ENCODE measurements around the gene TIMM23. TPM values are rescaled to one million over a fixed set of nuclear protein-coding genes. Genes with fewer than 3 reads are reported as not detected.

The TIMM23 gene
- total RNA-seq, 1 donor from 2014 or later, result 47.6 TPM

DNA sequence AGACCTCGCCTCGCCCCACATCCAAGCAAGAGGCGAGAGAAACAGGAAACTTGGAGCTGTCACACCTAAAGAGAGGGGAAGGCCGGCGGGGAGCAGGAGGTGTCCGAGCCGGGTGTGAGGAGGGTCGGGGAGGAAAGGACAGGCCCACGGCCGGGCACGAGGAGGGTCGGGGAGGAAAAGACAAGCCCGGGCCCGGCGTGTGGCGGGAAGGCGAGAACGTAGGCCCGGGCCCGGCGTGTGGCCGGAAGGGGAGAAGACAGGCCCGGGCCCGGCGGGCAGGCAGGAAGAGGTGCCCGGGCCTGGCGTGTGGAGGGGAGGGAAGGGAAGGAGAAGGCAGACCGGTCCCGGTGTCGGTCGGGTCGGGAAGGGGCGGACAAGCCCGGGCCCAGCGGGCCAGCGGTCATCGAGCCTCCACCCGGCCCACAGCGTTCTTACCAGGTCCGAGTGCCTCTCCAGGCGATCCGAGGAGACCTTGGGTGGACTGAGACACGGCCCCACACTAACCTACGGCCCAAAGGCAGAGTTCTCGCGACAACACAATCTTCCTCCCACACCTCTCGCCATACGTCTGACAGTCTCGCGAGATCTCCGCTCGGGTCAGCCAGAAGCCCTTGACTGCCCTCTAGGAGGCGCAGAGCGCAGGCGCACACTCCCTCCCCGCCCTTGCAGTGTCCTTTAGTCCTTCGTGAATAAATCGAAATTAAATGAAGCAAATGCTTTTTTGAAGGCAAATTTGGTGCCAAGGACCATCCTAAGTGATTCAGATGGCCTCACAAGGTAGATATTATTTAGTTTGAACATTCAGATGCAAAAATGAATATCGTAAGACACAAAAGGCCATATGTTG is 58.0 kb downstream of the TIMM23 start, which contains the start of gene NCOA4:
Gene NCOA4, minus strand, starts transcription at position 533 of the 847 bp plus-strand sequence. CDS start 13,943 bp downstream, outside the sequence.
- H3K36me3 ChIP-seq, result no peaks in the 10 kb centered on the region
- intact Hi-C loops (cut with DNase I), result no loop called here
- peak within 1 kb of the TSS; percentile 75 to 83 for H3K4me3 ChIP-seq
- DNase-seq (ENCODE audit: extremely low spot score in 2 of 2), result peak in 1 of 2 donors; percentile 96
- no peaks in the 10 kb centered on the region for H3K27me3 ChIP-seq
- H3K9me3 ChIP-seq, result no peaks in the 10 kb centered on the region
- peak within 1 kb of the TSS; percentile 94 for H3K27ac ChIP-seq
- TF ChIP-seq, protein P1, sequence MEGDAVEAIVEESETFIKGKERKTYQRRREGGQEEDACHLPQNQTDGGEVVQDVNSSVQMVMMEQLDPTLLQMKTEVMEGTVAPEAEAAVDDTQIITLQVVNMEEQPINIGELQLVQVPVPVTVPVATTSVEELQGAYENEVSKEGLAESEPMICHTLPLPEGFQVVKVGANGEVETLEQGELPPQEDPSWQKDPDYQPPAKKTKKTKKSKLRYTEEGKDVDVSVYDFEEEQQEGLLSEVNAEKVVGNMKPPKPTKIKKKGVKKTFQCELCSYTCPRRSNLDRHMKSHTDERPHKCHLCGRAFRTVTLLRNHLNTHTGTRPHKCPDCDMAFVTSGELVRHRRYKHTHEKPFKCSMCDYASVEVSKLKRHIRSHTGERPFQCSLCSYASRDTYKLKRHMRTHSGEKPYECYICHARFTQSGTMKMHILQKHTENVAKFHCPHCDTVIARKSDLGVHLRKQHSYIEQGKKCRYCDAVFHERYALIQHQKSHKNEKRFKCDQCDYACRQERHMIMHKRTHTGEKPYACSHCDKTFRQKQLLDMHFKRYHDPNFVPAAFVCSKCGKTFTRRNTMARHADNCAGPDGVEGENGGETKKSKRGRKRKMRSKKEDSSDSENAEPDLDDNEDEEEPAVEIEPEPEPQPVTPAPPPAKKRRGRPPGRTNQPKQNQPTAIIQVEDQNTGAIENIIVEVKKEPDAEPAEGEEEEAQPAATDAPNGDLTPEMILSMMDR (IDR thresholded peaks at IDR 0.05), result peak; percentile 47 to 76 (median 65)
- TF ChIP-seq POLR2AphosphoS5 (IDR thresholded peaks at IDR 0.05; ENCODE audit: insufficient read depth in 1 of 2, low read depth in 1 of 2), result peak; percentile 77 to 89
- peak in 1 of 2 donors; percentile 54 for TF ChIP-seq POLR2A (IDR thresholded peaks at IDR 0.05)
- peaks cover 52% of the 10 kb centered on the region for H3K4me1 ChIP-seq

DNA sequence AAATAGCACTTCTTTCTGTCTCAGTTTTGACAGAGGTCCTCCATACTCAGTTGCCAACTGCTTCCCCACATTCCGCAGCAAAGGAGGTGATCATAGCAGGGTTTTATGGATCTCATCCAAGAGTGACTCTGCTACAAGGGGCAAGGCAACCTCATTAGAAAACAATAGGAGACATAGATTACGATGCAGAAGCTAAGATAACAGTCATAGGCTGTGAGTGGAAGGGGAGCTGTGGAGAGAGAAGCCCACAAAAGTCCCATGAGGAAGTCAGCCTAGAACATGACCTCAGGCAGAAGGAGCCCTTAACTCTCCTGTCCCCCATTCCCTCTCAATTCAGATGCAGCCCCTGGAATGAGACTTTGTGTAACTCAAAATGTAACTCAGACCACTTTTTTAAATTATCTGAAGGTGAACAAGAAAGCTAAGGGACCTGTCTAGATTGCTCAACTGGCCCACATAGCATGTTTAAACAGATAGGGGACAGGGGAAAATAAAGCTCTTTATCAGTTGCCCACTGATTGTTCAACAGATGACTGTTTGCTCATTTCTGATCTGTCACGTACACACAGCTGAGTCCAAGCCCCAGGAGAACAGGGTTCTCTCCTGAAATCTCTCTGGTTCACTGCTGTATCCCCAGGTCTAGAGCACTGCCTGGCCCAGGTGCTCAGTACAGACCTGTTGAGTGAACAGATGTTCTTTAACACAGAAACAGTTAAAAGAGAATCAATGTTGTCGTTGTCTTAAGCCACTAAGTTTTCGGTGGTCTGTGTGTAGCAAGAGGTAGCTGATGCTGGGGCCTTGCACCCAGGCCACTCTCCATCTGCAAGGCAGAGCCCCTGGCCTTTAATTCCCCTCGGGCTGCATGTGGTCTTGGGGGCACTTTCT is 59.6 kb downstream of the TIMM23 start:
- H3K9me3 ChIP-seq, result no peaks in the 10 kb centered on the region
- no peak for DNase-seq (ENCODE audit: extremely low spot score in 2 of 2)
- TF ChIP-seq POLR2AphosphoS5 (IDR thresholded peaks at IDR 0.05; ENCODE audit: insufficient read depth in 1 of 2, low read depth in 1 of 2) (no peak), POLR2A (IDR thresholded peaks at IDR 0.05) (no peak)
- TF ChIP-seq, protein P1 (IDR thresholded peaks at IDR 0.05), result no peak
- H3K27me3 ChIP-seq, result no peaks in the 10 kb centered on the region
- H3K4me3 ChIP-seq, result no peak overlapping the region
- H3K27ac ChIP-seq, result no peak overlapping the region
- H3K36me3 ChIP-seq, result no peaks in the 10 kb centered on the region
- intact Hi-C loops (cut with DNase I), result no loop called here
- peaks cover 36% of the 10 kb centered on the region for H3K4me1 ChIP-seq

DNA sequence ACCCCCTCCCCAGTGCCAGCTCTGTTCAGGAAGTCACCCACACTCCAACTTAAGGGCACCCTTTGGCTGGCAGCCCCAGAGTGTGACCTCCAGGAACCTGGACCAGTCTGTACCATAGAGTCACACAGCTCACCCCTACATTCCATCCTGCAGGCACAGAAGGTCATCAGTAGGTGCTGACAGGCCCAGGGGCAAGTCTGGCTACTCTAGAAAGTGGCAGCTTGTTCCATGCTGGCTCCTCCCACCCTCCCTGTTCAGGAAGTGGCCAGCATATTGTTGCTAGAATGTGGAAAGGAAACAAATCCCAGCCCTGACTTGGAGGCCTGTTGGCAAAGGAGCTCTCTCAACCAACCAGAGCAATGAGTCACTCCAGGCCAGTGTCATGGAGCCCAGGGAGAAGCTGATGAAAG is 61.3 kb downstream of the TIMM23 start:
- no peaks in the 10 kb centered on the region for H3K27me3 ChIP-seq
- intact Hi-C loops (cut with DNase I), result no loop called here
- TF ChIP-seq POLR2A (IDR thresholded peaks at IDR 0.05) (no peak), POLR2AphosphoS5 (IDR thresholded peaks at IDR 0.05; ENCODE audit: insufficient read depth in 1 of 2, low read depth in 1 of 2) (no peak)
- TF ChIP-seq, protein P1 (IDR thresholded peaks at IDR 0.05), result no peak
- no peak overlapping the region for H3K27ac ChIP-seq
- no peak overlapping the region for H3K4me3 ChIP-seq
- no peaks in the 10 kb centered on the region for H3K36me3 ChIP-seq
- peaks cover 19% of the 10 kb centered on the region for H3K4me1 ChIP-seq
- no peaks in the 10 kb centered on the region for H3K9me3 ChIP-seq
- no peak for DNase-seq (ENCODE audit: extremely low spot score in 2 of 2)

DNA sequence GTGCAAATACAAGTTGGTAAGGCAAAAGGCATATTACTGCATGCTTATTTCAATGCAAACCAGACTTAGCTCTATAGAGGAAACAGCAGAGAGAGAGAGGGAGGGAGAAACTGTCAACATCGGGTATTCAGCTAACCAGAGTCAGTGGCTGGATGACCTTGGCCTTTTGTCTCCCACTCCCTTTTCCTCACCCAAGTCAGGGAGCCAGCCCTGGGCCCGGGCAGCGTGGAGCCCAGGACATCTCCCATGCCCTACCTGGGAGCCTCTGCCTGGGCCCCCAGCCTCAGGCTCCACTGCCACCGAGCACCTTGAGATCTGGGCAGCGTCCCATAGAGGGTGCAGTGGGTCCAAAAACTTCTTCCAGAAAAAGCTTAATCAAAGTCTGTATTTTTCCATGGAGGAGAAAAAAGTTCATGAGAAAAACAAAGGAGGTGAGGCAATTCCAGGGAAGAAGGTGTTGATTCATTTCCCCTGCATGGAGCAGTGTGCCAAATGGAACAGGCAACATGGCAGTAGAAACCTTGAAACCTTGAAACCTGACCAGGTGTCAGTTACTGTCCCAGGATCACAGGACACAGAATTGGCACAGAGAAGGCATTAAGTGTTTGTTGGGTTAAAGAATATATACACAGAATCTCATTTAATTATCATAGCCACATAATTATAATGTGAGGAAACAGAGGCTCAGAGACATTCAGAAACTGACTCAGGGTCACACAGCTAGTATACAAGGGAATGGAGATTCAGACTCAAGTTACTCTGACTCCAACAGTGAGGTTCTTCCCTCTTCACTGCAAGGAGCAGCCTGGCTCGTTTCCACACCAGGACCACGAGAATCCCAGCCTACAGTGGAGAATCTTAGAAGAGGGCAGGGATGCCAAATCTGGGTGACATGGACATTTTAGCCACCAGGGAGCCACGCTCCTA is 63.9 kb downstream of the TIMM23 start:
- H3K27ac ChIP-seq, result no peak overlapping the region
- no peaks in the 10 kb centered on the region for H3K9me3 ChIP-seq
- DNase-seq (ENCODE audit: extremely low spot score in 2 of 2), result no peak
- H3K4me1 ChIP-seq, result no peaks in the 10 kb centered on the region
- H3K36me3 ChIP-seq, result no peaks in the 10 kb centered on the region
- intact Hi-C loops (cut with DNase I), result no loop called here
- H3K4me3 ChIP-seq, result no peak overlapping the region
- TF ChIP-seq POLR2A (IDR thresholded peaks at IDR 0.05) (no peak), POLR2AphosphoS5 (IDR thresholded peaks at IDR 0.05; ENCODE audit: insufficient read depth in 1 of 2, low read depth in 1 of 2) (no peak)
- TF ChIP-seq, protein P1 (IDR thresholded peaks at IDR 0.05), result no peak
- no peaks in the 10 kb centered on the region for H3K27me3 ChIP-seq
